K562 (cell line): ENCODE data around the gene RNF114. TPM values are rescaled to one million over a fixed set of nuclear protein-coding genes. Genes with fewer than 3 reads are reported as not detected.
A peak's percentile ranks its signal among the peaks of the same experiment; 100 is the strongest.

ENCODE experiments used
- ATF7 ChIP-seq: fragments of 450-650 bp; IDR thresholded peaks from 2 replicates; pipeline ENCODE4 v1.7.1; 2014; ENCODE audit warnings: mild to moderate bottlenecking, moderate library complexity
- BRD9 ChIP-seq: fragments of 450-650 bp; IDR thresholded peaks from 2 replicates; pipeline ENCODE4 v1.6.1; 2018; ENCODE audit warnings: low read depth; ENCODE audit not compliant: partially characterized antibody
- C11orf30 ChIP-seq: fragments of 450-650 bp; IDR thresholded peaks from 2 replicates; pipeline ENCODE4 v1.6.1; 2016; ENCODE audit warnings: low read depth, mild to moderate bottlenecking
- ESRRA ChIP-seq: fragments of 450-650 bp; IDR thresholded peaks from 2 replicates; pipeline ENCODE4 v1.6.1; 2014; ENCODE audit warnings: low read depth, mild to moderate bottlenecking, moderate library complexity, borderline replicate concordance
- FOSL1 ChIP-seq: fragments of 200-800 bp; sonication (Bioruptor generic); conservative IDR thresholded peaks from 2 replicates; pipeline ENCODE4 v1.6.1; 2016; ENCODE audit warnings: missing genetic modification characterization, missing compliant biosample characterization
- GABPB1 ChIP-seq: sonication (generic); formaldehyde crosslinking; IDR thresholded peaks from 2 replicates; pipeline ENCODE4 v1.8.0; 2022; ENCODE audit warnings: mild to moderate bottlenecking, missing genetic modification reagents
- HMGXB4 ChIP-seq: sonication (generic); formaldehyde crosslinking; IDR thresholded peaks from 2 replicates; pipeline ENCODE4 v1.8.1; 2023; ENCODE audit warnings: mild to moderate bottlenecking, missing genetic modification reagents
- HSF4 ChIP-seq: fragments of 250-450 bp; sonication (Bioruptor Pico); IDR thresholded peaks from 2 replicates; pipeline ENCODE4 v2.1.2; 2022; ENCODE audit warnings: mild to moderate bottlenecking, moderate library complexity, borderline replicate concordance
- ILK ChIP-seq: fragments of 450-650 bp; IDR thresholded peaks from 2 replicates; pipeline ENCODE4 v1.6.1; 2016; ENCODE audit warnings: missing genetic modification characterization, low read depth, mild to moderate bottlenecking, missing compliant biosample characterization, moderate library complexity, borderline replicate concordance
- LEF1 ChIP-seq: fragments of 450-650 bp; IDR thresholded peaks from 2 replicates; pipeline ENCODE4 v1.6.1; 2016; ENCODE audit warnings: mild to moderate bottlenecking
- MAFF ChIP-seq: IDR thresholded peaks from 2 replicates; pipeline ENCODE4 v1.6.1; 2012; ENCODE audit warnings: low read length, improper control_type of control experiment
- PBX2 ChIP-seq, 2 experiments: IDR thresholded peaks in 1 of 2; conservative IDR thresholded peaks in 1 of 2; 2 replicates each; pipeline ENCODE4 v1.6.1; 2016; ENCODE audit warnings: low read depth in 2 of 2, mild to moderate bottlenecking in 1 of 2, missing compliant biosample characterization in 1 of 2, missing genetic modification characterization in 1 of 2, moderate library complexity in 1 of 2
- RFX1 ChIP-seq: fragments of 450-650 bp; IDR thresholded peaks from 2 replicates; pipeline ENCODE4 v1.6.1; 2016; ENCODE audit warnings: mild to moderate bottlenecking, moderate library complexity
- SAFB ChIP-seq: fragments of 200-400 bp; formaldehyde crosslinking; IDR thresholded peaks from 2 replicates; pipeline ENCODE4 v1.6.1; 2017; ENCODE audit warnings: low read depth, low read length, borderline replicate concordance
- TSHZ1 ChIP-seq: fragments of 250-450 bp; sonication (Bioruptor Pico); IDR thresholded peaks from 2 replicates; pipeline ENCODE4 v1.4.0; 2020; ENCODE audit warnings: mild to moderate bottlenecking, moderate library complexity
- ZNF224 ChIP-seq: sonication (generic); formaldehyde crosslinking; IDR thresholded peaks from 2 replicates; pipeline ENCODE4 v1.8.0; 2022; ENCODE audit warnings: mild to moderate bottlenecking, missing genetic modification reagents
- polyA plus RNA-seq, 8 experiments: library from polyadenylated mRNA; depleted of rRNA in 4 of 8; stranded (reverse) in 5 of 8; unstranded in 3 of 8; fragments of >200 nt; fragmentation: Nextera tagmentation in 2 of 8; fragmentation: Illumina TruSeq in 1 of 8; extraction: Ambion mirVana in 2 of 8; extraction: Trizol in 1 of 8; gene quantifications; 2 replicates each; pipeline versions ENCODE4 v1.2.1 to v1.2.3, GENCODE V29; 2011 to 2014; ENCODE audit warnings: inconsistent platforms in 1 of 8, missing spikeins in 1 of 8
- total RNA-seq, 7 experiments: library from RNA; depleted of rRNA in 6 of 7; stranded (reverse); fragments of >200 nt in 6 of 7; fragmentation: Illumina TruSeq in 2 of 7; extraction: Trizol in 2 of 7; gene quantifications; 2 replicates each; pipeline versions ENCODE4 v1.2.1 to v1.2.3, GENCODE V29; 2011 to 2021; ENCODE audit warnings: low replicate concordance in 1 of 7

RNF114 gene
- total and polyA plus RNA-seq, 9 of the 15 experiments (the other 6 are each of a cell fraction or from before 2014, with no cell fraction given) = 38.6 to 111 (median 62.6) TPM

GRCh38 chr20:49989234-49990065 lies 53.3 kb downstream of the RNF114 start (continued):
- TF ChIP-seq PBX2 (CRISPR knock-in tag; IDR thresholded peaks at IDR 0.05; ENCODE audit: low read depth) (no peak), PBX2 (tag; conservative IDR thresholded peaks at IDR 0.05; ENCODE audit: low read depth) (0 out of 2 replicates have a peak, but pooled peaks have one; percentile 10), ESRRA (0 out of 2 replicates have a peak, but pooled peaks have one; percentile 23), C11orf30 (peak; percentile 51), FOSL1 (tag) (peak; percentile 32; the same call in 1 of the 2 replicates), HSF4 (CRISPR knock-in tag) (no peak), SAFB (no peak), RFX1 (no peak), HMGXB4 (CRISPR knock-in tag) (no peak), BRD9 (peak; percentile 28), GABPB1 (peak; percentile 24; the same call in 1 of the 2 replicates), TSHZ1 (no peak), ILK (tag) (no peak), MAFF (peak; percentile 18; the same call in 1 of the 2 replicates), LEF1 (peak; percentile 43; the same call in 1 of the 2 replicates), ATF7 (peak; percentile 79), ZNF224 (no peak)
